Stimulated activated CD8-positive, alpha-beta memory T cell treated with anti-CD3 and anti-CD28 coated beads, Interleukin-12 subunit alpha, Interleukin-12 subunit beta, amount 100 ng/mL, for 4 hours (primary cell): ENCODE results near the gene SLC2A6.

Experiments used
- DNase-seq: peaks from one replicate; pipeline ENCODE4 v3.0.0-alpha.2; 2020; ENCODE audit warnings: low read depth

SLC2A6 gene

GRCh38 chr9:133437753-133438531 lies 41.0 kb downstream of the SLC2A6 start:
- DNase-seq, result no peak

GRCh38 chr9:133436681-133437080 lies 42.2 kb downstream of the SLC2A6 start:
- no peak for DNase-seq

- DNase-seq, result no peak
These were observed 45.5 kb downstream of the SLC2A6 start for GRCh38 chr9:133433351-133433843.

- no peak for DNase-seq
These were observed 48.7 kb downstream of the SLC2A6 start for GRCh38 chr9:133430244-133430643.

GRCh38 chr9:133429641-133430161 lies 49.2 kb downstream of the SLC2A6 start:
- no peak for DNase-seq

GRCh38 chr9:133429214-133429613 lies 49.7 kb downstream of the SLC2A6 start:
- no peak for DNase-seq

GRCh38 chr9:133428617-133429101 lies 50.2 kb downstream of the SLC2A6 start:
- DNase-seq, result no peak

- no peak for DNase-seq
These were observed 51.1 kb downstream of the SLC2A6 start for GRCh38 chr9:133427658-133428348.

- no peak for DNase-seq
These were observed 52.9 kb downstream of the SLC2A6 start for GRCh38 chr9:133426011-133426410.

GRCh38 chr9:133425049-133425632 lies 53.8 kb downstream of the SLC2A6 start:
- no peak for DNase-seq

- no peak for DNase-seq
These were observed 54.7 kb downstream of the SLC2A6 start for GRCh38 chr9:133424187-133424586.

GRCh38 chr9:133423216-133423615 lies 55.7 kb downstream of the SLC2A6 start:
- no peak for DNase-seq

GRCh38 chr9:133421615-133422542 lies 57.0 kb downstream of the SLC2A6 start, which contains the start of gene ADAMTS13:
Gene ADAMTS13, plus strand, starts transcription at chr9:133422367. Its CDS starts 77 bp downstream, at chr9:133422444.
- DNase-seq, result no peak
